Urothelium cell line (cell line): ENCODE measurements around the gene CHST11.

Experiments used
- DNase-seq: peaks from one replicate; pipeline ENCODE4 v3.0.0; 2011; ENCODE audit warnings: low spot score, mixed read lengths
- FAIRE-seq: peaks from 2 replicates; lab custom pipeline; 2011; peaks lifted over from hg19 to GRCh38; lab: Jason Lieb, UNC

Gene CHST11

DNA sequence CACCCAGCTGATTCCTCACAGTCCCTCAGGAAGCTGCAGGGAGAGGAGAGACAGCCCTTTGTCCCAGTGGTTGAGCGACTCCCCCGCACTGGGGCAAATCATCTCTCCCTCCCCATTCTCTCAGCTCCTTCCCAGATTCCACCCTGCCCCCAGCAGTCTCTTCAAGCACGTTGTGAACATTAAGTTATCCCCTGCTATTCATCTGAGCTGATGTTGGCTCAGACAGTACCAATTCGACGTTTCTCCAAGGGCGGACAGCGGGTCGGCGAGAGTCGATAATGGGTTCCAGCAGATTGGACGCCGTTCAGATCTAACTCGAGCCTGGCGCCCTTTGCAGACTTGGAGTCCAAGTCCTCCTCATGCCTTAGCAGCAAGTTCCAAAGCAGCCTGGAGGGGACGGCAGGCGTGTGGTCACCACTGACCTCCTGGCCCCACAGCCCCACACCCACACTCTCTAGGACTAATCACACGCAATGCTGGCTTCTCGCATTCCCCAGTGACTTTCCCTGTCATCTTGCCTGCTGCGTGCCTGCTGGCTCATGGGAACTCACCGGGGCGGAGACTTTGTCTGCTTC, 245.9 kb downstream of the CHST11 start:
- DNase-seq (no peak), FAIRE-seq (no peak)

DNA sequence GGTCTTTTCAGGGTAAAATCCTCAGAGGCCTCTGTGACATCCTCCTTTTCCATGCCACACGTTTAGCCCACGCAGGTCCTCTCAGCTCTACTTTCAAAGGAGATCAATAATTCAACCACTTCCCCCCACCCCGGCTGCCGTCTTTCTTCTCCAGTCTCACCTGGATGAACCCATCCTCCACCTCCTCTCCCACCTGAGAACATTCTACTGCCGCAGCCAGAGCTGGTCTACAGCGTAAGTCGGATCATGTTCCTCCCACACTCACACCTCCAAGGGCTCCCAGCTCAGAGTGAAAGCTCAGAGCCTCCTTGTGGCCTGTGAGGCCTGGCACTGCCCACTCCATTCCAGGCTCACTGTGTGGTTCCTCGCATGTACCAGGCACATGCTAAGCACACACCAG, 246.6 kb downstream of the CHST11 start:
- no peak for DNase-seq

DNA sequence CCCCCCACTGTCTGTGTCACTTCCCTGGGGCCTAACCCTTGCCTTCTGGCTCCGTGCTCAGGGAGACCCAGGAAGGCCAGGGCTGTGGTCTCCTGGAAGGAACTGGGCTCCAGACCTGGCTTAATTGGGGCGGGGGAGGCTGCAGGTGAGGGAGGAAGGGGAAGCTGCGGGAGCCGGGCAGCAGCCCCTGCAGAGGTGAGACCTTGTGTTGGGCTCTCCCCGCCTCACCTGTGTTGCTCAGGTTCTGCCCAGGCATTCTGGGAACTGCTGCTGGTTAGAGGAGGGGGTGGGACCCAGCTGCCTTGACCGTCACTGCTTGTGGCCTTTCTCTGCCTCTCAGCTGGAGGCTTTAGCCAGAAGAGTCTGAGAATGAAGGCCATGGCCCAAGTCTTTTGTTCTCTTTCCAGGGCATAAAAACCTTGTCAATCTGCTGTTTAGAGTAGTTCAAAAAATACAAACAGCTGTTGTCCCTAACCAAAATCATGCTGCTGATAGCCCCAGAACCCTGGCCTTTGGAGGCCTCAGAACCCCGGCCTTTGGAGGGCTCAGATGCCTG, 247.6 kb downstream of the CHST11 start:
- DNase-seq (no peak), FAIRE-seq (no peak)

More for the DNA sequence above, 246.6 kb downstream of the CHST11 start:
- FAIRE-seq, result no peak

DNA sequence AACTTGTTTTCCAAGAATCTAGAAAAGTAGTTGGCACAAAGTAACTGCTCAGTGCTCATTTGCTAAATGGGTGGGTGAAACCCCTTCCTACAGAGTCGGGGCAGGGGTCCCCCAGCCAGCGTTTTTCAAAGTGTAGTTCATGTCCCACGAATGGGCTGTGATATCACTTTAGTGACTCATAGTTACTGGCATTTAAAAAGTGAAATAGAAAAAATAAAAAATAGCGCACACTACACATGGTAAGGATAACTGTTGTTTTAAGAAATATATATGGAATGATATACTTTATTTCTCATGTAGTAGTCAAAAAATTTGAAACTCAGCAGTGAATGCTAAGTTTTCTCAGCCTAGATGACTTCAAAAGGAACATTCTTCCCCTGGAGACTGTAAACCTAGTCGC, 250.4 kb downstream of the CHST11 start:
- no peak for DNase-seq
- FAIRE-seq, result no peak

DNA sequence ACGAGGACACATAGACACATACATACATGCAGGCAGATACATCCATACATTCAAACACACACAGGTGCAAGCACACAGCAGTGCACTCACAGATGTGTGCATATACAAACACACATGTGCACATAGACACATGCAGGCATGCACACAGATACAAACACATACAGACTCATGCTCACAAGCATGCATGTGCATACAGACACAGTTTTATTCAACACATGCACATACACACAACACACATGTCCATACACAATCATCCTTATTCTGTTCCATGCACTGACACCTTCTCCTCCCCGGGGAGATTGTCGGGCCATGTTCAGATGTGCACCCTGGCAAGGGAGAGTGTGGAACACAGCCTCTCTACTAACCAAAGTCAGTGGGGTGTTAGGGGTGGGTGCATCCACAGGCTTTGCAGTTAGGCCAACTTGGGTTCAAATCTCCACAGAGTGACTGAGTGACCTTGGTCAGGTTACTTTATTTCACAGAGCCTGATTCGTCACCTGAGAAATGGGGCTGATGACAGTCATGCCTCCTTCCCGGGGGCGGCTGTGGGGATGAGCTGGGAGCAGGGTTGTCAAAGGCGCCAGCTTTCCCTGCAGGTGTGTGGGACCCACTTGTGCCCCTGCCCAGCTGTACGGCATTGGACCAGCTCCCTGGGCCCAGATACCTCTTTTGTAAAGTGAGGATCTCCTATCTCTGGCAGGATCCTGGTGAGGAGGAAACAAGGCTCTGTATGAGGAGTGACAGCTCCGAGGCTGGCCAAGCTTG, 251.2 kb downstream of the CHST11 start:
- DNase-seq (no peak), FAIRE-seq (peak; percentile 32)

DNA sequence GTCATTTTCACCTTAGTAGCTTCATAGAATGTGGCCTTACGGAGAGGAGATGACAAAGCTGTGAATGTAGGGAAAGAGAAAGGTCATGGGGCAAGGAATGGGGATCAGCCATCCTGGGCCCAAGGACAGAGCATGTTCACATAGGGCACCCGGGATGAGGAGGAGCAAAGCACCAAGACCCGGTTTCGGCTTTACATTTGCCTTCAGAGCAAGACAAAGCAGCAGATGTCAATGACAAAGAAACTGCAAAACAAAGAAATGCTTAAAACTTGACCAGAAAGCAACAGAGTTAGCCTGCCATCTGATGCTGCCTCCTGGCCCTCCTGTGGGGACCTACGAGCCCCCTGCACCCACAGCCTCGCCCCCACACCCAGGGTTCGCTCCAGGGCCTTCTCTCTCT, 252.1 kb downstream of the CHST11 start:
- FAIRE-seq, result no peak

DNA sequence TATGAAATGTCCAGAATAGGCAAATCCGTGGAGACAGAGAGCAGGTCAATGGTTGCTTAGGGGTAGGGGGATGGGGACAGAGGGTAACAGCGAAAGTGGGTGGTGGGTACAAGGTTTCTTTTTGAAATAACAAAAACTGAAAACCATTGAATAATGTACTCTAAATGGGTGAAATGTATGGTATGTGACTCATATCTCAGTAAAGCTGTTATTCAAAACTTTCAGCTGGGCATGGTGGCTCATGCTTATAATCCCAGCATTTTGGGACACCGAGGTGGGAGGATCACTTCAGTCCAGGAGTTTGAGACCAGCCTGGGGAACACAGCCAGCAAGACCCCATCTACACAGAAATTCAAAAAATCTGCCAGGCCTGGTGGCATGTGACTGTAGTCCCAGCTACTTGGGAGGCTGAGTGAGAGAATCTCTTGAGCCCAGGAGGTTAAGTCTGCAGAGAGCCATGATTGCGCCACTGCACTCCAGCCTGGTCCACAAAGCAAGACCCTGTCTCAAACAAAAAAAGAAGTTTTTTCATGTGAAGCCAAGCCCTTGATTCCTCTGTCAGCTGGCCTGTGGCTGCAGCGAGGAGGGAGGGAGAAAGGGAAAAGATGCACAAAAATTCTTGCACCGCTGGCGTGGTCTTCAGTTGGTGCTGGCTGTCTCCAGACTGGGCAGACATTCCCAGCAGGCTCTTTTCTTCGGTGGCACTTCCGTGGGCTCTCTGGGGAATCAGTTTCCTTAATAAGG, 253.1 kb downstream of the CHST11 start:
- no peak for DNase-seq
- FAIRE-seq, result no peak

More for the DNA sequence above, 252.1 kb downstream of the CHST11 start:
- DNase-seq, result no peak

DNA sequence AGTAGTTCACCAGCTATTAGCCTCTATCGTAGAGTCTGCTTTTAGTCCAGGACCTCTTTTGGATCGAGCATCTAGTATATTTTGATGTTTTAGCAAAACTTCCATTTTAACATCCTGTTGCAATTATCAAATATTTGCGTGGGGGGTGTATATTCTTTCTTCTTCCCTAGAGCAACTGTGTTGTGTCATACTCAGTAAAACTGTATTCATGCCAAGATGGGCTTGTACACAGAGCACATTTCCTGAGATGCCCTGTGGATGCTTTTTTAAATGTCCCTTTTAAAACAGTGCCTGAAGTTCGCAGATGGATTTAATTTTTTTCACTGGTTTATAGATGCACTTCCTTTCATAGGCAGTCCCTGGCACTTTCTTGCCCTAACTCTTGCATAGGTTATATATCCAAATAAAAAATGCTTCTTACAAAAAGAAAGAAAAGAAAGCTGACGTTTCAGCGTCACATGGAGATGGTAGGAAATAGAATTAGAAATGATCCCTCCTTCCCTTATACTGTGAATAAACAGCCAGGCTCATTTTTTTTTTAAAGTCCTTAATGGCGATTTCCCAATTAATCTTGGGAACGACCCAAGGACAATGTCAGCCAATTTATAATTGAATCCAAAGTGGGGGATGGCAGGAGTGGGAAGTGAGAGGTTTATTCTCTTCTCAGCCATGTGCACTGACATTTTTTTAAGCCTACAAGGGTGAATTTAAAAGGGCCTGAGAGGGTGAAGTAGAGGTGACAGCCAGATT, 254.4 kb downstream of the CHST11 start:
- FAIRE-seq (no peak), DNase-seq (no peak)

DNA sequence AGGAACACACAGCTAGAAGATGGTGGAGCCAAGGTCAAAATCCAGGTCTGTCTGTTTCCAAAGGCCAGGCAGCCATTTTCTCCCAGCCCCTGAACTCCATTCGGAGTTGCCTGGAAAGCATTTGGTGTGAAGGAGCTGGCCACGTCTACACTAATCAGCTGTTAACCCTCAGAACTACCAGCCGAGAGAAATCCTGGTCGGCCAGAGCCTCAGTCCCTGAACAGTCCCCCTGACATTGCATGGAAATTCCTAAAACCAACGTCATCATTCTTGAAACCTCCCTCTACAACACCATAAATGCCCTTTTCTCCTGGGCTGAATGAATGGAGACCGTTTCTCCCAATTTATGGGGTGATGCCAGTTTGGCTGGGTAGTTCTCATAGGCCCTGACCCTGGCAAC, 255.7 kb downstream of the CHST11 start:
- FAIRE-seq (no peak), DNase-seq (no peak)

DNA sequence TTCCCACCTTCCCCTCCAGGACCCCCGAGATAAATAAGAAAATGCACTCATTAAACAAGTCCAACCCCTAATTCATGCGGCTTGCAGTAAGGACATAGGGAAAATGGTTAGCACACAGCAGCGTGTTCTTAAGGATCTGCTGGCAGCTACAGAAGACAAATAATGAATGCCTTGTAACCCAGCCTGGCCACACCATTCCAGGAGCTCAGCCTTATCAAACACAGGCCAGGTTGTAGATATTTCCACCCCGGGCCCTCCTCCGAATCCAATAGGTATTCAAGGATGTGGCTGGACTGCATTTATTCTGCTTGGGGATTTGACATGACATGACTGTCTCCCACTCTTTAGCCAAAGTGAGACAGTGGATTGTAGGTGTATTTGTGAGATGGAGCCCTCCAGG, 256.2 kb downstream of the CHST11 start:
- FAIRE-seq (no peak), DNase-seq (no peak)

DNA sequence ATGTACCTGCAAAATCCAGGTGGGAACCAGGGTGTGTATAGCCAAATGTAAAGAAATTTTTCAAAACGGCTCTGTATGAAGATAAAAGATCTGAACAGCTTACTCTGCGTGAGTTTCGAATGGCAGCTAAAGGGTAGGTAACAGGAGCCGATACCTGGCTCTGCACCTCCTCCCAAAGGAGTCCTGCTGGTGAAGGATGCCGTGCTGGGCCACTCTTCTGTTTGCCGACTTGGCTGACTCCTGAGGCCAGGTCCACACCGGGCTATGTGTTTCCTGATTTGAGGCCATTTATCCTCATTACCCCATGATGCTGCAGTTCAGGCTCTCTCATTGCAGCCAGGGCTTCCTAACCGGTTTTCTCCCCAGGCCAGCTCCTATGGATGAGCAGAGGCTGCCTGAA, 256.7 kb downstream of the CHST11 start:
- no peak for FAIRE-seq

DNA sequence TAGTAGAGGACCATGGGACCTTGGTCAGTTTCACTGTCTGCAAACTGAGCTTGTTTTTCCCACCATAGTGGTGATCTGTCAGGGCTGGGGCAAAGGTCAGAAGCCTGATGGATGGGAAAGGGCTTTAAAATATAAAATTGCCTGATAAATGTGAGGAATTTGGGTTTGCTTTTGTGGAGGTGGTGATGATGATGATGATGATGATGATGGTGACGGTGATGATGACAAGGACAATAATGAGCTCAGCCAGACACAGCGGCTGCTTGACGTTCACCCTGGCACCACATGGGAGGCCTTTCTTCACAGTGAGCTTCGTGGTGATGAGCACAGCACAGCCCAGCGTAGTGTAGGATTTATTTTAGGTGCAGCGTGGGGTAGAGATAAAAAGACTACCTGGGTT, 257.6 kb downstream of the CHST11 start:
- DNase-seq, result no peak
- no peak for FAIRE-seq

More for the DNA sequence above, 256.7 kb downstream of the CHST11 start:
- no peak for DNase-seq

DNA sequence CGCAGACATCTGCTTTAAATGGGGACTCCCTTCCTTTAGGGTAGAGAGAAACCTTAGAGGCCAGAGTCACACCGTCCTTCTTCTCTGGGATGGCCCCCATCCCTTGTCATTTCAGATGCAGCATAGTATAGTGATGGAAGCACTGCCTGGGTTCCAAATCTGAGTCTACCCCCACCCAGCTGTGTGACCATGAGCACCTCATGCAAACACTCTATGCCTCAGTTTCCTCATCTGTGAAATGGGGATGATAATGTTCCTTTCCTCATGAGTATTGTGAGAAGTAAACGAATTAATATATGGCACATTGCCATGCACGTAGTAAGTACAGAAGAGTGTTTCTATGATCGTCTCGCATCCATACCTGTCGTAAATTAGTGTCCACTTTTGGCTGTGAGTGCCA, 259.4 kb downstream of the CHST11 start:
- FAIRE-seq, result no peak

DNA sequence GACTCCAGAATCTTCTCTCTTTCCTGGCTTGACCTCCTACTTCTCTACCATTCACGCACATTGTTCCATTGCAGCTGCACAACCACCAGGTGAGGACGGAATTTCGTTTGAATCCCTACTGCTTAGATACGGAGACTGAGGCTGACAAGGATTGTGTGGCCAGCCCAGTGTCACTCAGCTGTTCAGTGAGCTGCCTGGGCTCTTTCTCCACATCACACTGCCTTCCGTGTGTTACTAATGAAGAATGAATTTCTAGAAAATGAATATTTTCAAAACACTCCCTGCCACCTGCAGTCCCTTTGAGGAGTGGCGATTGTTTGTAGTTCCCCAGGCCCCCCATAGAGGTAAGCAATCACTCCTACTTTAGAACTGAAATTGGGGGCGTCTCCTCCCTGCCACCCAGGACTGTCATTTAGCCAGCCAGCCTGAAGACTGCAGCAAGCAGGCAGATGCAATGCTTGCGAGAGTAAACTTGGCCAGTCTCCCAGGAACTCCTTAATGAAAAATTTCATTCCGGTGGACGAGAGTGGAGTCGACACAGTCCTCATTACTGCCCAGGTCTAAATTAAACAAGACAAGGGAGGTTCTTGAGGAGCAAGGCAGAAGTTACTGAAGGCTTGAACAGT, 261.7 kb downstream of the CHST11 start:
- no peak for FAIRE-seq
- DNase-seq, result no peak

More for the DNA sequence above, 259.4 kb downstream of the CHST11 start:
- DNase-seq, result no peak

DNA sequence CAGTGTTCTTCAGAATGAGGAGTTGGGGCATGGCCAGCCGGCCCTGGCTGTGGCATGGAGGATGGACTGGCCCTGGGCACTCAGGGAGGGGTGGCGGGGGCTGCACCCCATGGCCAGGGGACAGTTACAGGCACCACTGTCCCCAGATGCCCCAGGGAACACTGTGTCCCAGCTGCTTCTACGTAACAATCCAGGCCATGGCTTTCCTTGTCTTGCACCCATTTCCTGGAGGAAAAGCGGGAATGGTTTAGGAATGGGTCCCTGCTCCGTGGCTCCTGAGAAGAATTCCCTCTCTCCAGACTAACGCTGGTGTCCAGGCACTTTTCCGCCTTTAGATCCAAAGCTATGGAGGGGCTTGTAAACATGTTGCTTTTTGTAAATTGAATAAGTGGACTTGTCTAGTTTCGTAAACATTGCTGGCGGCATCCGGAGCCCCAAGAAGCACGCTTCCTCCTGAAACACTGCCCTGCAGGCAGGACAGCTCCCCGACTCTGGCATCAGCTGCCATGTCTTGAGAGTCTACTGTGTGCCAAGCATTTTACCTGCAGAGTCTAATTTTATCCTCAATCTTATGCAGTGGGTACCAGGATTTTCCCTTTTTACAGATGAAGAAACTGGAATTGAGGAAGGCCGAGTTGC, 263.1 kb downstream of the CHST11 start:
- FAIRE-seq (no peak), DNase-seq (no peak)

DNA sequence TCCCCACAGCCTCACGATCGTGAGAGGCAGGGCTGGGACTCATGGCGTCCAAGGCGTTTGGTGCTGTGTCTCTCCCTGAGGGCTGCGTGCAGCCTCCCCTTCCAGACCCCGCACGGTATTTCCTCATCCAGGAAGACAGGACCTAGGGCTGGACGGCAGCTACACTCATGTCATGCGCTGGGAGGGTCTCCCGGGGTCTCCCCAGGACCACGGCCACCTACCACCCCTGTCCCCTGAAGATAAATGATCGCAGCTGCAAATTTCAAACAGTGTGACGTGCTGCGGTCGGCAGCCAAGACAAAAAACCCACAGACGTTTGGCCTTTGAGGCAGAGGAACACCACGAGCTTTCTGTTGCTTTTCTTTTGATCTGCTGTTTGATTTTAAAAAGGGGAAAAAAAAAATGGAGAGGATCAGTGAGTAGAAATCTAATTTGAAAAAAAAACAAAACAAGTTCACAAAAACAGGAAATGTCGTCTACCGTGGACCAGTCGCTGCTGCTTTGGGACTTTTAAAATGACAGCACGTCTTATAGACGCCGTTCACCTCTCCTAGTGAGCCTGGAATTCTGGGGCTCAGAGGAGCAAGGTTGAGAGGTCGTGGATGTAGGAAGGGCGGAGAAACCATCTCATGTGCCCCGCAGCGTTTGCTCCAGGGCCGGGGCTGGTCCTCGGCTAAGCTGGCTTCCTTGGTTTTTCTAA, 263.7 kb downstream of the CHST11 start:
- FAIRE-seq (no peak), DNase-seq (no peak)

DNA sequence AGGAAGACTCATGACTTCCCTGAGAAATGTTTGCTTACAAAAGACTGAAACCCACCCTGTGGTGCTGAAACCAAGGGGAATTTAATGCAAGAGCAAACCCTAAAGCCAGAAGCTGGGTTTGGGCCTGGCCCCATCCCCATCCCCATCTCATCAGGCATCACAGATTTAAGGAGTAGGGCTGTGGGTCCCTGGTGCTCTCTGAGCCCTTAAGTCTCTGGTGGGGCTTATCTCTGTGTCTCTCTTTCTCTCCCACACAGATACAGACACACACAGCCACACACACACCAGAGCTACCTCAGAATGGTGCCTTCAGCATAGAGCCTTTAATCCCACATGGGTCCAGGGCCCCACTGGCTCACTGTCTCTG, 264.3 kb downstream of the CHST11 start:
- FAIRE-seq (no peak), DNase-seq (no peak)

DNA sequence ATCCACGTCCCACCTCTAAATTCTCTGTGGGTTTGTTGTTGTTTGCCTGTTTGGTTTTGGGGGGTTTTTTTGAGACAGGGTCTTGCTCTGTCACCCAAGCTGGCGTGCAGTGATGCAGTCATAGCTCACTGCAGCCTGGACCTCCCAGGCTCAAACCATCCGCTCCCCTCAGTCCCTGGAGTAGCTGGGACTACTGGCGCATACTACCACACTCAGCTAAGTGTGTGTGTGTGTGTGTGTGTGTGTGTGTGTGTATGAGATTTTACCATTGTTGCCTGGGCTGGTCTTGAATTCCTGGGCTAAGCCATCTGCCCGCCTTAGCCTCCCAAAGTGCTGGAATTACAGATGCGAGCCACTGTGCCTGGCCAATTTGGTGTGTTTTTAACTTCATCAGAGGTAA, 265.2 kb downstream of the CHST11 start:
- DNase-seq, result no peak
- FAIRE-seq, result no peak
